Adrenal gland (tissue), 5 donors: ENCODE data around the gene PPME1.

Experiments
- POLR2A ChIP-seq, 2 donors: fragments of 450-650 bp; IDR thresholded peaks; one replicate each; pipeline ENCODE4 v1.6.1; 2017; ENCODE audit warnings: antibody characterized with exemption in 2 of 2, mild to moderate bottlenecking in 2 of 2, moderate library complexity in 1 of 2
- TF ChIP-seq, protein P1 (sequence below), 6 experiments: fragments of 450-650 bp in 4 of 6; fragments of 200-600 bp in 2 of 6; sonication (generic) in 1 of 6; IDR thresholded peaks; 1 replicate in 5 of 6; 2 replicates in 1 of 6; pipeline versions ENCODE4 v1.5.1 to v1.8.0; 2016 to 2021; ENCODE audit warnings: antibody characterized with exemption in 6 of 6, mild to moderate bottlenecking in 2 of 6, moderate library complexity in 1 of 6
- donor health status: DM: no; HTN: no; CAD: no.

DNA sequence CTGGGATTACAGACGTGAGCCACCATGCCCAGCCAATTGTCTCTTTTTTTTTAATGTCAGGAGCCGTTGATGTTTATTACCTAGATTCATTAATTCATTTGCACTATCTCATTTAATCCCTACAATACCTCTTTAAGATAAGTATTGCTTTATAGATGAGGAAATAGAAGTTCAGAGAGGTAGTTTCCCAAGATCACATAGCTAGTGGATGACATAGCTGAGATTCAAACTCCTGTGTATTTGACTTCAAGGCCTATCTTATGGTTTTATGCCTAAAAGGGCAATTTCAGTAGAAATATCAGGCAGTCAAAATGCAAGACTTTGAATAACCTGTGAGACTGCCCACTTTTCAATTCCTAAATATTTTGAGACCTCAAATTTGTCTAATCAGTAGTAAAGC lies 66.5 kb downstream of the PPME1 start:
- TF ChIP-seq, protein P1, sequence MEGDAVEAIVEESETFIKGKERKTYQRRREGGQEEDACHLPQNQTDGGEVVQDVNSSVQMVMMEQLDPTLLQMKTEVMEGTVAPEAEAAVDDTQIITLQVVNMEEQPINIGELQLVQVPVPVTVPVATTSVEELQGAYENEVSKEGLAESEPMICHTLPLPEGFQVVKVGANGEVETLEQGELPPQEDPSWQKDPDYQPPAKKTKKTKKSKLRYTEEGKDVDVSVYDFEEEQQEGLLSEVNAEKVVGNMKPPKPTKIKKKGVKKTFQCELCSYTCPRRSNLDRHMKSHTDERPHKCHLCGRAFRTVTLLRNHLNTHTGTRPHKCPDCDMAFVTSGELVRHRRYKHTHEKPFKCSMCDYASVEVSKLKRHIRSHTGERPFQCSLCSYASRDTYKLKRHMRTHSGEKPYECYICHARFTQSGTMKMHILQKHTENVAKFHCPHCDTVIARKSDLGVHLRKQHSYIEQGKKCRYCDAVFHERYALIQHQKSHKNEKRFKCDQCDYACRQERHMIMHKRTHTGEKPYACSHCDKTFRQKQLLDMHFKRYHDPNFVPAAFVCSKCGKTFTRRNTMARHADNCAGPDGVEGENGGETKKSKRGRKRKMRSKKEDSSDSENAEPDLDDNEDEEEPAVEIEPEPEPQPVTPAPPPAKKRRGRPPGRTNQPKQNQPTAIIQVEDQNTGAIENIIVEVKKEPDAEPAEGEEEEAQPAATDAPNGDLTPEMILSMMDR (IDR thresholded peaks at IDR 0.05) = no peak
- no peak for TF ChIP-seq POLR2A (IDR thresholded peaks at IDR 0.05)
